Stimulated activated CD4-positive, alpha-beta T cell treated with anti-CD3 and anti-CD28 coated beads, Interleukin-15, amount 100 ng/mL, for 48 hours (primary cell): ENCODE data around the gene GCLC.
"Not testable (repeated sequence)": the region's sequence is repeated elsewhere in the genome, so short reads cannot be mapped to it uniquely, and the experiment has no call there.

Source experiments
- DNase-seq, 2 donors: peaks; one replicate each; pipeline ENCODE4 v3.0.0-alpha.2; 2020; ENCODE audit warnings: low read depth in 2 of 2

The GCLC gene

GRCh38 chr6:53544470-53545308 is at the start of gene GCLC:
Gene GCLC, minus strand, starts transcription at chr6:53545101. Its CDS starts 456 bp downstream, at chr6:53544645.
- DNase-seq, result peak; percentile 84 to 85

- DNase-seq, result no peak
Observed at GRCh38 chr6:53594596-53594995, 49.7 kb upstream of the GCLC start.

DNA sequence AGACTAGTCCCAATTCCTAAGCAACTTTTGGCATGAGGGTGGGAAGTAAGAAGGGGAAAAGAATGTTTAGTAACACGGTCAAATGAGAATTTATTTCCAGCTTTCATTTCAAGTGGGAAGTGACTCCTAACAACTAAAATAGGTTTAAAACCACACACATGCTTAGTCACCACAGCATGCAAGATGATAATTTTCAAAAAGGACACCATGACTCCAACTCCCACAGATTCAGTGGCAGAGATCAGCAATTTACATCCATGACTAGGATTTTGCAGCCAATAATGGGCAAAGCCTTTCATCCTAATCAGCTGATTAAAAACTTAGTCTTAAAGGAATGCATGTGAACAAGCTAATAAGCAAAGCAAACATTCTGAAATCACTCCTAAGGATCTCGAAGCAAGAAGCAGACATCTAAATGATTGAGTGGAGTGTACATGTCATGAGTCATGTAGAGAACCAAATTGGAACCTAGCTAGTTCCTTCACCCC is 48.1 kb upstream of the GCLC start:
- DNase-seq, result no peak

DNA sequence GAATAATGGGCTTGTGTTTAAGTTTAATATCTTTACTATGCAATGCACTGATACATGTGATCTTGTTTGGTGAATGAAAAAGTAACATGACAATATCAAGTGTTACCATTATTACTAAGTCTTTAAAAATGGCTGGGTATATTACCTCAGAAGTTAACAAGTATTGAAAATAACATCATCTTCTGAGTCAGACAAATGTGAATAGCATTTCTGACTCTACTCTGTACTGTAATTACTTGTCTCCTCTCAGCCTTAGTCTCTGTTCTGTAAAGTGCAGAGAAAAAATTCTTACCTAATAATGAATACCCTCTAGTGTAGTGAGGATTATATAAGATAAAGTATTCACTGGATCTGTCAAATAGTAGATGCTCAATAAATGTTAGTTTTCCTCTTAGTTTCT is 47.0 kb upstream of the GCLC start:
- no peak for DNase-seq

DNA sequence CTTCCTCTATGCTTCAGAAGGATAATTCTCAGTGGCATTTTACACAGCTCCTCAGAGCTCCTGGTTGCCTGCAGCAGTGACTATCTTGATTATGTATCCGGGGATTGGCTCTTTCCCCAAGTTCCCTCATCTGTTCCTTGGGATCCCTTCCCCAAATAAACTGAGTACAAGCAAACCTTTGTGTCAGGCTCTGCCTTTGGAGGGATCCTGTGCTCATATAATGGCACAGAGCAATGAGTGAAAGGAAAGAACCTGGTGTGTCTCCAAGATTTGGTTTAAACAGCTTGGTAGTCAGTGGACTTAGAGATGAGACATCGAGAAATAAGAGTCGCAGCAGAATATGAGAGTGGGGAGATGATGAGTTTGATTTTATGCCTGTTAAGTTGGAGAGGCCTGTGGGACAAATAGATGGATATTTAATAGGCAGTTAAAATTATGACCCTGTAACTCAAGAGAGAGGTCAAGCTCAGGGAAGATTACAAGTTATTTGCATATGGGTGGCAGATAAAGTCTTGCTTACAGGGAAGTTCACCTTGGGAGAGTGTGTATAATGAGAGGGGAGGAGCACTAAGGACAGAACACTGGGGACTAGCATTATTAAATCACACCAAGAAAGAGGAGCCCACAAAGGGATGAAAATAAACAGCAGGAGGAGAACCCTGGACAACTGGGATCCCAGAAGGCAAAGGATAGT is 44.1 kb upstream of the GCLC start:
- DNase-seq, result no peak

GRCh38 chr6:53587291-53587690 is 42.4 kb upstream of the GCLC start:
- DNase-seq, result no peak

- no peak for DNase-seq
Observed at GRCh38 chr6:53585208-53585900, 40.5 kb upstream of the GCLC start.

GRCh38 chr6:53584726-53585125 is 39.8 kb upstream of the GCLC start:
- DNase-seq, result no peak

GRCh38 chr6:53583451-53583850 is 38.5 kb upstream of the GCLC start:
- no peak for DNase-seq

GRCh38 chr6:53582963-53583362 is 38.1 kb upstream of the GCLC start:
- no peak for DNase-seq

GRCh38 chr6:53581856-53582255 is 37.0 kb upstream of the GCLC start:
- no peak for DNase-seq

- DNase-seq, result no peak
Observed at GRCh38 chr6:53581173-53581773, 36.4 kb upstream of the GCLC start.

DNA sequence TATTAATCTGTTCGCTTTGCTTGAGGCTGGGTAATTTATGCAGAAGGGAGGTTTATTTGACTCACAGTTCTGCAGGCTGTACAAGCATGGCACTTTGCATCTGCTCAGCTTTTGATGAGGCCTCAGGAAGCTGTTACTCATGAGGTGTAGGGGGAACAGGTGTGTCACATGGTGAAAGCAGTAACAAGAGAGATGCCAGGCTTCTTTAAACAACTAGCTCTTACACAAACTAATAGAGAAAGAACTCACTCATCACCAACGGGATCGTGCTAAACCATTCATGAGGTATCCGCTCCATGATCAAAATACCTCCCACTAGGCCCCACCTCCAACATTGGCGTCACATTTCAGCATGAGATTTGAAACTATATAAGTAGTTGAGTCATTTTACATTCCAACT is 34.4 kb upstream of the GCLC start:
- DNase-seq, result peak; percentile 48 to 59

DNA sequence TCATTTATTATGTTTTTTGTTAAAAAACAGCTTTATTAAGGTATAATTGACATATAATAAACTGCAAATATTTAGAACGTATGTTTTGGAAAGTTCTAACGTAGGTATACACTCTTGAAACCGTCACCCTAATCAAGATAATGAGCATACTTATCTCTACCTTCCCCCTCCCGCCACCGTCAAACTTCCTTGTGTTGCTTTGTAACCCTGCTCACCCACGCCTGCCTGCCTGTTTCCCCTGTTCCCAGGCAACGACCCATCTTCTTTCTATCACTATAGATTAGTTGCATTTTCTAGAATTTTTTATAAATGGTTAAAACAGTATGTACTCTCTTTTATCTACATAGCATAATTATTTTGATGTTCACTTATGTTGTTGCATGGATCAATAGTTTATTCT is 33.5 kb upstream of the GCLC start:
- DNase-seq, result no peak

DNA sequence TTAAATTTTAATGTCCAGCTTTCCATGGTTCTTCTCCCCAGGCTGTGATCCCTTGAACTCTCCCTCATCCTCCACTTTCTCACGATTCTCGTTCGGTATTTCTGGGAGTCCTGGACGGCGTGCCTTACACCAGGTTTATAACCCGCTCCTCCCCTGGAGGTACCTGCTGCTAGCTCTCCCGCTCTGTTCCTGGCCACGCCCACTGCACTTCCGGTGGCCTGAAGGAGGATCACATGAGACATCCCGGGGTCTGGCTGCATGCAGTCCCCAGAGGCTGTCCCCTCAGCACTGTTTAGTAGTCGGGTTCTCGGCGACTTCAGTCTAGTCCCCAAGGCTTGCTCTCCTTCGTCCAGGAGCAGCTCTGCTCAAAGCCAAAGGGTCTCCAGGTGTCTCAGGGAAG is 28.4 kb upstream of the GCLC start:
- no peak for DNase-seq

DNA sequence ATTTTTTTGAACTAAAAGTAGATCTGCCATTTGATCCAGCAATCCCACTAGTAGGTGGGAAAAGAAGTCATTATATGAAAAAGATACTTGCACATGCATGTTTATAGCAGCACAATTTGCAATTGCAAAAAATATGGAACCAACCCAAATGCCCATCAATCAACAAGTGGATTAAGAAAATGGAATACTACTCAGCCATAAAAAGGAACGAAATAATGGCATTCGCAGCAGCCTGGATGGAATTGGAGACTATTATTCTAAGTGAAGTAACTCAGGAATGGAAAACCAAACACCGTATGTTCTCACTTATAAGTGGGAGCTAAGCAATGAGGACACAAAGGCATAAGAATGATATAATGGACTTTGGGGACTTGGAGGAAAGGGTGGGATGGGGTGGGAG is 27.5 kb upstream of the GCLC start:
- DNase-seq, result not testable (repeated sequence)

GRCh38 chr6:53568776-53569616 is 24.1 kb upstream of the GCLC start:
- no peak for DNase-seq

- no peak for DNase-seq
Observed at GRCh38 chr6:53567701-53568100, 22.8 kb upstream of the GCLC start.

GRCh38 chr6:53566755-53567154 is 21.9 kb upstream of the GCLC start:
- no peak for DNase-seq

DNA sequence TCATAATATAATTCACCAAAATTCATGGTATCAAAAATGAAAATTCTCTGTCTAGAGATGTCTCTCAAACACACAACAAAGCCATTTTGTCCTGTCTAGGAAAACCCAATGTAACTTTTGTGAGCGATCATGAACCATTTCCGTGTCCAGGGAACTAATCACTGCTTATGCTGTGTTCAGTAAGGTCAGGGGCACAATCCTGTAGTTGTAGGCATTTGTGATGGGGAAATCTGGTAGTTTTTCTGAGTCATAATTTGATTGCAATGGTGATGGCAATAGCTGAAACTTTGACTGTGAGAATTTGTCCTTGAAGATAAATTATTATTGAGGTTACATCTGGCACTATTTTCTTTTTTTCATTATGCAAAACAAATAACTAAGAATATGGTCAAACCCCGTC is 21.0 kb upstream of the GCLC start:
- no peak for DNase-seq

GRCh38 chr6:53564401-53565065 is 19.6 kb upstream of the GCLC start:
- DNase-seq, result no peak
